Neural cell (in vitro differentiated cells): Measurements from ENCODE around the gene FKBP1A.

Experiments used
- CTCF ChIP-seq: fragments of 450-650 bp; IDR thresholded peaks from 2 replicates; pipeline ENCODE4 v1.5.1; 2014; ENCODE audit warnings: antibody characterized with exemption, mild to moderate bottlenecking, moderate library complexity; ENCODE audit not compliant: poor library complexity, severe bottlenecking
- EP300 ChIP-seq: fragments of 450-650 bp; conservative IDR thresholded peaks from 2 replicates; pipeline ENCODE4 v1.6.1; 2014; ENCODE audit warnings: antibody characterized with exemption, mild to moderate bottlenecking, moderate library complexity; ENCODE audit not compliant: poor library complexity, severe bottlenecking
- EZH2 ChIP-seq: fragments of 200-600, 300-800 bp; shearing (Covaris generic), sonication (generic); IDR thresholded peaks from 2 replicates; pipeline ENCODE4 v1.6.1; 2014; ENCODE audit warnings: antibody characterized with exemption, low read length, borderline replicate concordance, mild to moderate bottlenecking; ENCODE audit not compliant: insufficient read depth, poor library complexity, severe bottlenecking
- MXI1 ChIP-seq: fragments of 450-650 bp; conservative IDR thresholded peaks from 2 replicates; pipeline ENCODE4 v1.6.1; 2014; ENCODE audit warnings: antibody characterized with exemption, mild to moderate bottlenecking; ENCODE audit not compliant: poor library complexity, severe bottlenecking
- POLR2AphosphoS5 ChIP-seq: IDR thresholded peaks from 2 replicates; pipeline ENCODE4 v1.6.1; 2012
- REST ChIP-seq: IDR thresholded peaks from 2 replicates; pipeline ENCODE4 v1.6.1; 2012; ENCODE audit warnings: borderline replicate concordance
- TAF1 ChIP-seq: IDR thresholded peaks from 2 replicates; pipeline ENCODE4 v1.6.1; 2012; ENCODE audit warnings: low read depth

- no peak for TF ChIP-seq CTCF
- TF ChIP-seq POLR2AphosphoS5 = no peak
- TF ChIP-seq EZH2 = no peak
- TF ChIP-seq TAF1 = no peak
- TF ChIP-seq MXI1 = no peak
- no peak for TF ChIP-seq REST
- no peak for TF ChIP-seq EP300
Observed at GRCh38 chr20:1320016-1320415, 72.8 kb downstream of the FKBP1A start.
